ENCODE measurements around the gene TOX4.

Gene TOX4

GRCh38 chr14:21514341-21514740 lies 37.3 kb downstream of the TOX4 start:
- no peak overlapping the region for H2BK5ac ChIP-seq (ENCODE audit: low read depth, low read length, poor library complexity, severe bottlenecking)
- no peak overlapping the region for H3K4ac ChIP-seq (ENCODE audit: low read depth in 1 of 2, low read length in 2 of 2)
- no peak overlapping the region for H3K18ac ChIP-seq (ENCODE audit: low read depth in 1 of 2, low read length in 2 of 2)
- H4K8ac ChIP-seq (ENCODE audit: low read length), result no peak overlapping the region
- no peak overlapping the region for H2BK12ac ChIP-seq (ENCODE audit: low read length in 2 of 2)
- WGBS, result 83% methylated on average over 1 of the region's 1 CpG
- no peak overlapping the region for H2AK5ac ChIP-seq (ENCODE audit: low read length, severe bottlenecking)
- no peaks in the 10 kb centered on the region for H3K4me1 ChIP-seq (ENCODE audit: control insufficient read depth, insufficient read depth, low read depth, low read length)
- no peak overlapping the region for H2BK15ac ChIP-seq (ENCODE audit: low read depth, poor library complexity, severe bottlenecking)
- H3K9ac ChIP-seq (ENCODE audit: low read length), result no peak overlapping the region
- H3K14ac ChIP-seq (ENCODE audit: low read length in 2 of 2), result no peak overlapping the region
- no peak for DNase-seq
- H3K36me3 ChIP-seq (ENCODE audit: control insufficient read depth in 1 of 2, insufficient read depth in 2 of 2, low read depth in 1 of 2, low read length in 2 of 2), result no peaks in the 10 kb centered on the region
- H2BK120ac ChIP-seq (ENCODE audit: low read depth, low read length), result no peak overlapping the region
- no peak overlapping the region for H3K4me3 ChIP-seq (ENCODE audit: insufficient read depth in 1 of 2, low read depth in 1 of 2, low read length in 2 of 2)
- no peaks in the 10 kb centered on the region for H3K27me3 ChIP-seq (ENCODE audit: control insufficient read depth in 1 of 2, insufficient read depth in 1 of 2, low read length in 2 of 2)
- H3K4me2 ChIP-seq (ENCODE audit: low read length, poor library complexity, severe bottlenecking), result no peak overlapping the region
- H3K79me1 ChIP-seq (replicated peaks; ENCODE audit: low read length, poor library complexity, severe bottlenecking), result no peaks in the 10 kb centered on the region
- H3K9me3 ChIP-seq (ENCODE audit: control insufficient read depth, low read length), result no peaks in the 10 kb centered on the region
- no peak overlapping the region for H4K91ac ChIP-seq (ENCODE audit: low read length)
- H2AFZ ChIP-seq (ENCODE audit: low read depth, low read length), result no peak overlapping the region
- H3K27ac ChIP-seq (ENCODE audit: low read length, poor library complexity, severe bottlenecking), result no peak overlapping the region
- no peak overlapping the region for H3K23ac ChIP-seq (ENCODE audit: low read length in 2 of 2)

- Histone ChIP-seq H2BK5ac (ENCODE audit: low read depth, low read length, poor library complexity, severe bottlenecking) (no peak overlapping the region), H4K91ac (ENCODE audit: low read length) (no peak overlapping the region), H2BK12ac (ENCODE audit: low read length in 2 of 2) (no peak overlapping the region), H3K4me2 (ENCODE audit: low read length, poor library complexity, severe bottlenecking) (no peak overlapping the region), H3K79me1 (replicated peaks; ENCODE audit: low read length, poor library complexity, severe bottlenecking) (peaks cover 20% of the 10 kb centered on the region), H2AK5ac (ENCODE audit: low read length, severe bottlenecking) (no peak overlapping the region), H3K27ac (ENCODE audit: low read length, poor library complexity, severe bottlenecking) (no peak overlapping the region), H3K23ac (ENCODE audit: low read length in 2 of 2) (no peak overlapping the region), H3K27me3 (ENCODE audit: control insufficient read depth in 1 of 2, insufficient read depth in 1 of 2, low read length in 2 of 2) (no peaks in the 10 kb centered on the region), H2BK120ac (ENCODE audit: low read depth, low read length) (no peak overlapping the region), H3K9me3 (ENCODE audit: control insufficient read depth, low read length) (no peaks in the 10 kb centered on the region), H3K14ac (ENCODE audit: low read length in 2 of 2) (no peak overlapping the region), H3K9ac (ENCODE audit: low read length) (no peak overlapping the region), H4K8ac (ENCODE audit: low read length) (no peak overlapping the region), H3K18ac (ENCODE audit: low read depth in 1 of 2, low read length in 2 of 2) (no peak overlapping the region), H3K4ac (ENCODE audit: low read depth in 1 of 2, low read length in 2 of 2) (no peak overlapping the region), H3K36me3 (ENCODE audit: control insufficient read depth in 1 of 2, insufficient read depth in 2 of 2, low read depth in 1 of 2, low read length in 2 of 2) (peaks cover 0 to 15% of the 10 kb centered on the region in 2 experiments), H3K4me3 (ENCODE audit: insufficient read depth in 1 of 2, low read depth in 1 of 2, low read length in 2 of 2) (no peak overlapping the region), H2BK15ac (ENCODE audit: low read depth, poor library complexity, severe bottlenecking) (no peak overlapping the region), H2AFZ (ENCODE audit: low read depth, low read length) (no peak overlapping the region), H3K4me1 (ENCODE audit: control insufficient read depth, insufficient read depth, low read depth, low read length) (peaks cover 6% of the 10 kb centered on the region)
- 92% methylated on average over 2 of the region's 2 CpGs for WGBS
- no peak for DNase-seq
Observed at GRCh38 chr14:21518725-21519124, 41.7 kb downstream of the TOX4 start.

- Histone ChIP-seq H3K23ac (ENCODE audit: low read length in 2 of 2) (no peak overlapping the region), H3K9me3 (ENCODE audit: control insufficient read depth, low read length) (no peaks in the 10 kb centered on the region), H2BK12ac (ENCODE audit: low read length in 2 of 2) (no peak overlapping the region), H3K27ac (ENCODE audit: low read length, poor library complexity, severe bottlenecking) (no peak overlapping the region), H2BK120ac (ENCODE audit: low read depth, low read length) (no peak overlapping the region), H2AK5ac (ENCODE audit: low read length, severe bottlenecking) (no peak overlapping the region), H4K8ac (ENCODE audit: low read length) (no peak overlapping the region), H3K4me2 (ENCODE audit: low read length, poor library complexity, severe bottlenecking) (no peak overlapping the region), H3K4me1 (ENCODE audit: control insufficient read depth, insufficient read depth, low read depth, low read length) (peaks cover 22% of the 10 kb centered on the region), H2BK5ac (ENCODE audit: low read depth, low read length, poor library complexity, severe bottlenecking) (no peak overlapping the region), H2BK15ac (ENCODE audit: low read depth, poor library complexity, severe bottlenecking) (no peak overlapping the region), H3K4ac (ENCODE audit: low read depth in 1 of 2, low read length in 2 of 2) (no peak overlapping the region), H3K9ac (ENCODE audit: low read length) (no peak overlapping the region), H3K79me1 (replicated peaks; ENCODE audit: low read length, poor library complexity, severe bottlenecking) (peaks cover 37% of the 10 kb centered on the region), H3K27me3 (ENCODE audit: control insufficient read depth in 1 of 2, insufficient read depth in 1 of 2, low read length in 2 of 2) (no peaks in the 10 kb centered on the region), H3K4me3 (ENCODE audit: insufficient read depth in 1 of 2, low read depth in 1 of 2, low read length in 2 of 2) (no peak overlapping the region), H3K18ac (ENCODE audit: low read depth in 1 of 2, low read length in 2 of 2) (no peak overlapping the region), H3K36me3 (ENCODE audit: control insufficient read depth in 1 of 2, insufficient read depth in 2 of 2, low read depth in 1 of 2, low read length in 2 of 2) (peaks cover 0 to 30% of the 10 kb centered on the region in 2 experiments), H4K91ac (ENCODE audit: low read length) (no peak overlapping the region), H2AFZ (ENCODE audit: low read depth, low read length) (no peak overlapping the region), H3K14ac (ENCODE audit: low read length in 2 of 2) (no peak overlapping the region)
- 91% methylated on average over 1 of the region's 1 CpG for WGBS
- DNase-seq, result no peak
Observed at GRCh38 chr14:21520767-21521166, 43.8 kb downstream of the TOX4 start.

GRCh38 chr14:21521501-21521900 lies 44.5 kb downstream of the TOX4 start:
- no peak overlapping the region for H2BK5ac ChIP-seq (ENCODE audit: low read depth, low read length, poor library complexity, severe bottlenecking)
- H2AK5ac ChIP-seq (ENCODE audit: low read length, severe bottlenecking), result no peak overlapping the region
- H4K8ac ChIP-seq (ENCODE audit: low read length), result no peak overlapping the region
- peaks cover 22% of the 10 kb centered on the region for H3K4me1 ChIP-seq (ENCODE audit: control insufficient read depth, insufficient read depth, low read depth, low read length)
- peak; percentile 40 for DNase-seq
- 58% methylated on average over 2 of the region's 2 CpGs for WGBS
- H3K36me3 ChIP-seq (ENCODE audit: control insufficient read depth in 1 of 2, insufficient read depth in 2 of 2, low read depth in 1 of 2, low read length in 2 of 2), result peaks cover 0 to 30% of the 10 kb centered on the region in 2 experiments
- no peak overlapping the region for H3K9ac ChIP-seq (ENCODE audit: low read length)
- no peak overlapping the region for H3K4me3 ChIP-seq (ENCODE audit: insufficient read depth in 1 of 2, low read depth in 1 of 2, low read length in 2 of 2)
- no peak overlapping the region for H2BK120ac ChIP-seq (ENCODE audit: low read depth, low read length)
- H3K9me3 ChIP-seq (ENCODE audit: control insufficient read depth, low read length), result no peaks in the 10 kb centered on the region
- H3K27ac ChIP-seq (ENCODE audit: low read length, poor library complexity, severe bottlenecking), result no peak overlapping the region
- H3K27me3 ChIP-seq (ENCODE audit: control insufficient read depth in 1 of 2, insufficient read depth in 1 of 2, low read length in 2 of 2), result no peaks in the 10 kb centered on the region
- H3K4ac ChIP-seq (ENCODE audit: low read depth in 1 of 2, low read length in 2 of 2), result no peak overlapping the region
- H3K4me2 ChIP-seq (ENCODE audit: low read length, poor library complexity, severe bottlenecking), result no peak overlapping the region
- H3K79me1 ChIP-seq (replicated peaks; ENCODE audit: low read length, poor library complexity, severe bottlenecking), result peaks cover 37% of the 10 kb centered on the region
- no peak overlapping the region for H3K23ac ChIP-seq (ENCODE audit: low read length in 2 of 2)
- H2BK12ac ChIP-seq (ENCODE audit: low read length in 2 of 2), result no peak overlapping the region
- H2BK15ac ChIP-seq (ENCODE audit: low read depth, poor library complexity, severe bottlenecking), result no peak overlapping the region
- H2AFZ ChIP-seq (ENCODE audit: low read depth, low read length), result no peak overlapping the region
- no peak overlapping the region for H3K14ac ChIP-seq (ENCODE audit: low read length in 2 of 2)
- H4K91ac ChIP-seq (ENCODE audit: low read length), result no peak overlapping the region
- no peak overlapping the region for H3K18ac ChIP-seq (ENCODE audit: low read depth in 1 of 2, low read length in 2 of 2)

All from mesenchymal stem cell (in vitro differentiated cells and primary cell).